SKM-1 treated with dmso at 0.1 percent for 144 hours (cell line): Measurements from ENCODE around the gene COL16A1.
A peak's percentile ranks its signal among the peaks of the same experiment; 100 is the strongest.

Experiments used
- DNase-seq: peaks from one replicate; lab custom pipeline; 2025; ENCODE audit not compliant: unreplicated experiment; lab: John Stamatoyannopoulos, UW

COL16A1 gene

DNA sequence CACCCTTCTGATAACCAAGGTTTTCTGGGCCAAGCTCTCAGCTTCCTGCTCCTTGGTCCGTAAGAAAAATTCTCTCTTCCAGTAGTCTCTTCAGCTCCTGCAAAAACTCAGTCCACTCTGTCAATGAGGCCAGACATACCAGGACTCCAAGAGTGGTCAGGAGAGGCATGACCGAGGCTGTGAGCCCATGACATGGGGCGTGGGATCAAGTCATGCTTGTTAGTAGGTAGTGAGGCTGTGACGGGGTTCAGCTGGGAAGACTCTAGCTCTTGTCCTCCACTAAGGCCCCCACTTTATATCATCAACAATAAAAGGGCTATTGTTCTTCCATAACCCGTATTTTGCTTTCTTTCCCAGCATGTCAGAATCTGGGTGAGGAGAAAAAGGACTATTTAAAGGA is 96.5 kb downstream of the COL16A1 start:
- no peak for DNase-seq

DNA sequence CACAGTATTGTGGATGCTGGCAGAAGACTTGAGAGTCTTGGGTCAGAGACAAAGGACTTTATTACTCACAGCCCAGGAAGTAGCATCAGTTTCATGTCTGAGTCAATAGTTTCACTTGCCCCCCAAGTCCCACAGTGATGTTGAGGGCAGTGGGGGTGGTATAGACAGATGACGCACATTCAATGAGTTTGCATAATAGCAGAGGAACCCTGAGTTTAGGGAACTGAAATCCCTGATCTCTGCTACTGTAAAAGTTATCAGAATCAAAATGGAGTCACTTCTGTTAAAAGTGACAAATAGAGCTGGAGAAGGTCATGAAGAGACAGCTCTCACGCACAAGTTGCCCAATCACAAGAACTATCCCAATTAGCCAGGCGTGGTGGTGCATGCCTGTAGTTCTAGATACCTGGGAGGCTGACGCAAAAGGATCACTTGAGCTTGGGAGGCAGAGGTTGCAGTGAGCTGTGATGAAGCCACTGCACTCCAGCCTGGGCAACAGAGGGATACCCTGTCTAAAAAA is 97.8 kb downstream of the COL16A1 start:
- peak; percentile 42 for DNase-seq
